ENCODE data around the gene SUMO4. TPM values are rescaled to one million over a fixed set of nuclear protein-coding genes. Genes with fewer than 3 reads are reported as not detected.

SUMO4 gene
- total RNA-seq, 1 experiment from 2014 or later, result 2.9 TPM

DNA sequence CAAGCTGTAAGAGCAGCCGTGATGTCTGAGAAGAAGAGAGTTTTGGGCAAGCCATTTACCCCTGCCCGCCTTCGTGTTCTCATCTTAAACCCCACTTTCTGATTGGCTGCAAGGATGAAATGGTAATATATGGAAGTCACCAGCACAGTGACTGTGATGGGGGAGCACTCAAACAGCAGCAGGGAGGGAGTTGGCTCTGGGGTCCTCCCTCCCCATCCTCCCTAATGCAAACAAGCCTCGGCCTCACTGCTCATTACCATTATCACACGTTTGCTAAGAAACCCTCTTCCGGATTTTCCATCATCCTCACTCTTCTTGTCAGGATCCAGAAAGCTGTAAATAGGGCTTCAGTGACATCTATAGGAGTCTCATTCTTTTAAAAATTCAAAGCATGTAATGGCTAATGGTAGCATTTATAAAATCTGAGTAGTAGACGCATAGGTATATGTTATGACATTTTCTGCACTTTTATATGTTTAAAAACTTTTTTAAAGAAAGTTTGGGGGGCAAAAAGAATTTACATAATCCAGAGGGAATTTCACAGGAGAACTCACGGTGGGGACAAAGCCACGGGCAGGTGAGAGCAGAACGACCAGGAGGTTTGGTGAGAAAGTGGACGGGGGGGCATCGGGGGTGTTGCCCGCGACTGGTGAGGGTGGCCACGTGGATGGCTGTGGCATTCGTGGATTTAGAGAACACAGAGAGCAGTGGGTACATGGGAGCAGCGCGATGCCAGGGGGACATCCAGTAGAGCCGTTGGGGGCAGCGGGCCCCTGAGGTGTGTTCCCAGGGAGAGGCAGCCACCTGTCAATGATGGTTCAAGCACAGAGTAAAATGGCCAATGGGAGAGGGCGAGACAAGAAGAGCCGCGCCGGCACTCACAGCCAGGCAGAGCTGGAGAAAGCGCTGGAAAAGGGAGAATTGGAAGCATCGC lies 29.6 kb downstream of the SUMO4 start:
- TF ChIP-seq, protein P1, sequence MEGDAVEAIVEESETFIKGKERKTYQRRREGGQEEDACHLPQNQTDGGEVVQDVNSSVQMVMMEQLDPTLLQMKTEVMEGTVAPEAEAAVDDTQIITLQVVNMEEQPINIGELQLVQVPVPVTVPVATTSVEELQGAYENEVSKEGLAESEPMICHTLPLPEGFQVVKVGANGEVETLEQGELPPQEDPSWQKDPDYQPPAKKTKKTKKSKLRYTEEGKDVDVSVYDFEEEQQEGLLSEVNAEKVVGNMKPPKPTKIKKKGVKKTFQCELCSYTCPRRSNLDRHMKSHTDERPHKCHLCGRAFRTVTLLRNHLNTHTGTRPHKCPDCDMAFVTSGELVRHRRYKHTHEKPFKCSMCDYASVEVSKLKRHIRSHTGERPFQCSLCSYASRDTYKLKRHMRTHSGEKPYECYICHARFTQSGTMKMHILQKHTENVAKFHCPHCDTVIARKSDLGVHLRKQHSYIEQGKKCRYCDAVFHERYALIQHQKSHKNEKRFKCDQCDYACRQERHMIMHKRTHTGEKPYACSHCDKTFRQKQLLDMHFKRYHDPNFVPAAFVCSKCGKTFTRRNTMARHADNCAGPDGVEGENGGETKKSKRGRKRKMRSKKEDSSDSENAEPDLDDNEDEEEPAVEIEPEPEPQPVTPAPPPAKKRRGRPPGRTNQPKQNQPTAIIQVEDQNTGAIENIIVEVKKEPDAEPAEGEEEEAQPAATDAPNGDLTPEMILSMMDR (IDR thresholded peaks at IDR 0.05; ENCODE audit: unreplicated experiment), result no peak
- Mint-ChIP-seq H3K27me3 (ENCODE audit: unreplicated experiment) (no peaks in the 10 kb centered on the region), H3K27ac (ENCODE audit: unreplicated experiment) (no peak overlapping the region), H3K4me3 (ENCODE audit: low read depth, unreplicated experiment) (no peak overlapping the region), H3K36me3 (ENCODE audit: insufficient read depth, unreplicated experiment) (no peaks in the 10 kb centered on the region), H3K4me1 (ENCODE audit: low read depth, unreplicated experiment) (no peaks in the 10 kb centered on the region), H3K9me3 (ENCODE audit: low read depth, unreplicated experiment) (no peaks in the 10 kb centered on the region)
- no peak for DNase-seq
- no TSS peak for BruUV-seq (replicated peaks)
- intact Hi-C loops (cut with micrococcal nuclease; ENCODE audit: unreplicated experiment), result loop anchor here (5.0 to 10.0 kb wide), 2 partner anchors 88 to 235 kb away; no protein-coding TSS in a partner anchor
- CTCF ChIA-PET, result no interaction called here

- H3K36me3 Mint-ChIP-seq (ENCODE audit: insufficient read depth, unreplicated experiment), result no peaks in the 10 kb centered on the region
- intact Hi-C loops (cut with micrococcal nuclease; ENCODE audit: unreplicated experiment), result loop anchor here (1.0 to 10.0 kb wide), 5 partner anchors 23 to 403 kb away; no protein-coding TSS in a partner anchor
- TF ChIP-seq, protein P1 (IDR thresholded peaks at IDR 0.05; ENCODE audit: unreplicated experiment), result peak; percentile 71
- H3K27ac Mint-ChIP-seq (ENCODE audit: unreplicated experiment), result no peak overlapping the region
- no peaks in the 10 kb centered on the region for H3K27me3 Mint-ChIP-seq (ENCODE audit: unreplicated experiment)
- no peaks in the 10 kb centered on the region for H3K9me3 Mint-ChIP-seq (ENCODE audit: low read depth, unreplicated experiment)
- H3K4me1 Mint-ChIP-seq (ENCODE audit: low read depth, unreplicated experiment), result no peaks in the 10 kb centered on the region
- BruUV-seq (replicated peaks), result no TSS peak
- DNase-seq, result peak; percentile 85
- no peak overlapping the region for H3K4me3 Mint-ChIP-seq (ENCODE audit: low read depth, unreplicated experiment)
- CTCF ChIA-PET, result interaction anchor here (0.6 to 1.6 kb wide), 5 partner anchors 16 to 403 kb away, joined by 3 to 15 read pairs (median 4); no protein-coding TSS in a partner anchor
These were observed 32.1 kb downstream of the SUMO4 start for GRCh38 chr6:149431905-149432775.

DNA sequence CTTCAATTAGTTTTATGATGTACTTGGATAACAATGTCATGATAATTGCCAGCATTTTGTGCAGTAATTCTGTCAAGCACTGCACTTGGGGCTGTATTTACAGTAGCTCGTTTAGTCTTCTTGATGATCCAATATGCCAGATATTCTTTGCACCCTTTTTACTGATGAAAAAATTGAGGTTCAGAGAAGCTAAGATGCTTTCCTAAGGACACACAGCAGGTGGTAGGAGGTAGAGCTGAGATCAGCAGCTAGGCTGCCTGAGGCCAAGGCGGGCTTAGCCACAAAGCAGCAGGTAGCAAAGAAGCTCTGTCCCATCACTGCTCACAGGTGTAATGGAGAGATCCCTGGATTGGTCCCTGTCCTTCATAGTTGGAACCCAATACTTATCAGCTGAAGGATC lies 33.3 kb downstream of the SUMO4 start:
- Mint-ChIP-seq H3K27ac (ENCODE audit: unreplicated experiment) (no peak overlapping the region), H3K9me3 (ENCODE audit: low read depth, unreplicated experiment) (no peaks in the 10 kb centered on the region), H3K36me3 (ENCODE audit: insufficient read depth, unreplicated experiment) (no peaks in the 10 kb centered on the region), H3K4me3 (ENCODE audit: low read depth, unreplicated experiment) (no peak overlapping the region), H3K27me3 (ENCODE audit: unreplicated experiment) (no peaks in the 10 kb centered on the region), H3K4me1 (ENCODE audit: low read depth, unreplicated experiment) (no peaks in the 10 kb centered on the region)
- CTCF ChIA-PET, result no interaction called here
- intact Hi-C loops (cut with micrococcal nuclease; ENCODE audit: unreplicated experiment), result loop anchor here (2.0 to 10.0 kb wide), 4 partner anchors 25 to 405 kb away; no protein-coding TSS in a partner anchor
- no TSS peak for BruUV-seq (replicated peaks)
- TF ChIP-seq, protein P1 (IDR thresholded peaks at IDR 0.05; ENCODE audit: unreplicated experiment), result no peak
- no peak for DNase-seq

- TF ChIP-seq, protein P1 (IDR thresholded peaks at IDR 0.05; ENCODE audit: unreplicated experiment), result no peak
- Mint-ChIP-seq H3K9me3 (ENCODE audit: low read depth, unreplicated experiment) (no peaks in the 10 kb centered on the region), H3K36me3 (ENCODE audit: insufficient read depth, unreplicated experiment) (no peaks in the 10 kb centered on the region), H3K27me3 (ENCODE audit: unreplicated experiment) (no peaks in the 10 kb centered on the region), H3K27ac (ENCODE audit: unreplicated experiment) (no peak overlapping the region), H3K4me1 (ENCODE audit: low read depth, unreplicated experiment) (no peaks in the 10 kb centered on the region), H3K4me3 (ENCODE audit: low read depth, unreplicated experiment) (no peak overlapping the region)
- no TSS peak for BruUV-seq (replicated peaks)
- DNase-seq, result no peak
- intact Hi-C loops (cut with micrococcal nuclease; ENCODE audit: unreplicated experiment), result loop anchor here (2.0 to 10.0 kb wide), 4 partner anchors 25 to 405 kb away; no protein-coding TSS in a partner anchor
- CTCF ChIA-PET, result no interaction called here
These were observed 33.8 kb downstream of the SUMO4 start for GRCh38 chr6:149433881-149434280.
